GM18498 (cell line): ENCODE measurements around the gene LEFTY1.
"Not testable (repeated sequence)": the region's sequence is repeated elsewhere in the genome, so short reads cannot be mapped to it uniquely, and the experiment has no call there.

Experiments used
- ATAC-seq: cut with Tn5 transposase; IDR thresholded peaks from one replicate; pipeline ENCODE4 v1.9.1; 2021; ENCODE audit warnings: mild to moderate bottlenecking, moderate library complexity; ENCODE audit not compliant: unreplicated experiment

LEFTY1 gene

GRCh38 chr1:225888898-225889601 is at the start of gene LEFTY1:
LEFTY1 (minus strand) TSS chr1:225889146; CDS start chr1:225889066, 80 bp downstream.
- no peak for ATAC-seq

GRCh38 chr1:225937048-225937968 is 48.4 kb upstream of the LEFTY1 start:
- ATAC-seq = no peak

GRCh38 chr1:225936523-225936922 is 47.6 kb upstream of the LEFTY1 start:
- ATAC-seq = no peak

GRCh38 chr1:225936086-225936485 is 47.1 kb upstream of the LEFTY1 start:
- ATAC-seq = not testable (repeated sequence)

GRCh38 chr1:225934711-225935110 is 45.8 kb upstream of the LEFTY1 start:
- ATAC-seq = no peak

- ATAC-seq = no peak
Observed at GRCh38 chr1:225933072-225933471, 44.1 kb upstream of the LEFTY1 start.

- no peak for ATAC-seq
Observed at GRCh38 chr1:225931270-225932136, 42.6 kb upstream of the LEFTY1 start.

- no peak for ATAC-seq
Observed at GRCh38 chr1:225930566-225930965, 41.6 kb upstream of the LEFTY1 start.

GRCh38 chr1:225929462-225929861 is 40.5 kb upstream of the LEFTY1 start:
- not testable (repeated sequence) for ATAC-seq

GRCh38 chr1:225928186-225929175 is 39.5 kb upstream of the LEFTY1 start:
- ATAC-seq = no peak

GRCh38 chr1:225926551-225927113 is 37.7 kb upstream of the LEFTY1 start:
- no peak for ATAC-seq

- ATAC-seq = peak; percentile 98
Observed at GRCh38 chr1:225923692-225924555, 35.0 kb upstream of the LEFTY1 start, which contains the start of gene PYCR2. PYCR2 (minus strand) TSS chr1:225924250; CDS start chr1:225924110, 140 bp downstream.

GRCh38 chr1:225923381-225923691 is 34.4 kb upstream of the LEFTY1 start:
- no peak for ATAC-seq

GRCh38 chr1:225921734-225922709 is 33.1 kb upstream of the LEFTY1 start:
- ATAC-seq = no peak

- no peak for ATAC-seq
Observed at GRCh38 chr1:225919906-225920305, 31.0 kb upstream of the LEFTY1 start.

- ATAC-seq = no peak
Observed at GRCh38 chr1:225918280-225918679, 29.3 kb upstream of the LEFTY1 start.

- ATAC-seq = no peak
Observed at GRCh38 chr1:225917536-225917935, 28.6 kb upstream of the LEFTY1 start.
